Ishikawa (cell line): ENCODE measurements around the gene PINK1.

Experiments
- CEBPB ChIP-seq: IDR thresholded peaks from 2 replicates; pipeline ENCODE4 v1.6.1; 2012
- CREB1 ChIP-seq: IDR thresholded peaks from 2 replicates; pipeline ENCODE4 v1.6.1; 2012; ENCODE audit warnings: low read depth
- EGR1 ChIP-seq: IDR thresholded peaks from 2 replicates; pipeline ENCODE4 v1.6.1; 2012
- EP300 ChIP-seq: IDR thresholded peaks from 2 replicates; pipeline ENCODE4 v1.6.1; 2012; ENCODE audit warnings: borderline replicate concordance
- FOXM1 ChIP-seq: IDR thresholded peaks from 2 replicates; pipeline ENCODE4 v1.6.1; 2012; ENCODE audit warnings: low read depth, borderline replicate concordance
- RAD21 ChIP-seq: IDR thresholded peaks from 2 replicates; pipeline ENCODE4 v1.6.1; 2012; ENCODE audit warnings: low read depth
- TAF1 ChIP-seq: IDR thresholded peaks from 2 replicates; pipeline ENCODE4 v1.6.1; 2012; ENCODE audit warnings: low read depth, mild to moderate bottlenecking
- TCF12 ChIP-seq: IDR thresholded peaks from 2 replicates; pipeline ENCODE4 v1.6.1; 2012; ENCODE audit warnings: low read depth
- TEAD4 ChIP-seq: IDR thresholded peaks from 2 replicates; pipeline ENCODE4 v1.6.1; 2012
- YY1 ChIP-seq: IDR thresholded peaks from 2 replicates; pipeline ENCODE4 v1.6.1; 2012; ENCODE audit warnings: low read depth
- TF ChIP-seq, protein P1 (sequence below): IDR thresholded peaks from 2 replicates; pipeline ENCODE4 v1.6.1; 2012
- TF ChIP-seq, protein P2 (sequence below): IDR thresholded peaks from 2 replicates; pipeline ENCODE4 v1.6.1; 2012
- TF ChIP-seq, protein P3 (sequence below): IDR thresholded peaks from 2 replicates; pipeline ENCODE4 v1.6.1; 2012; ENCODE audit warnings: low read depth, mild to moderate bottlenecking

DNA sequence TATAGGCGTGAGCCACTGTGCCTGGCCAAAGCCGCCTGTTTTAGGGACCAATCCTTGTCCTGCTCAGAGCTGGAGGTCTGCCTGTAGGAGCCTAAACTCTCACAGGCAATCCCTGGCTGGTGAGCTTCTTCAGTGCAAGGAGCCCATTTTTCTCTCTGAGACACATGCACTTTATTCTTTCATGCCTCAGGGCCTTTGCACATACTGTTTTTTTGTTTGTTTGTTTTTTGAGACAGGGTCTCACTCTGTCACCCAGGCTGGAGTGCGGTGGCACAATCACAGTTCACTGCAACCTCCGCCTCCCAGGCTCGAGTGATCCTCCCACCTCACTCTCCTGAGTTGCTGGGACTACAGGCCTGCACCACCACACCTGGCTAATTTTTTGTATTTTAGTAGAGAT lies 21.6 kb upstream of the PINK1 start:
- TF ChIP-seq, protein P1, sequence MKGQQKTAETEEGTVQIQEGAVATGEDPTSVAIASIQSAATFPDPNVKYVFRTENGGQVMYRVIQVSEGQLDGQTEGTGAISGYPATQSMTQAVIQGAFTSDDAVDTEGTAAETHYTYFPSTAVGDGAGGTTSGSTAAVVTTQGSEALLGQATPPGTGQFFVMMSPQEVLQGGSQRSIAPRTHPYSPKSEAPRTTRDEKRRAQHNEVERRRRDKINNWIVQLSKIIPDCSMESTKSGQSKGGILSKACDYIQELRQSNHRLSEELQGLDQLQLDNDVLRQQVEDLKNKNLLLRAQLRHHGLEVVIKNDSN = no peak
- TF ChIP-seq CREB1 (no peak), EP300 (no peak), FOXM1 (no peak), TAF1 (no peak), EGR1 (no peak), RAD21 (no peak), YY1 (no peak), TCF12 (no peak), CEBPB (no peak), TEAD4 (no peak)
- TF ChIP-seq, protein P2, sequence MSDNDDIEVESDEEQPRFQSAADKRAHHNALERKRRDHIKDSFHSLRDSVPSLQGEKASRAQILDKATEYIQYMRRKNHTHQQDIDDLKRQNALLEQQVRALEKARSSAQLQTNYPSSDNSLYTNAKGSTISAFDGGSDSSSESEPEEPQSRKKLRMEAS = no peak
- TF ChIP-seq, protein P3, sequence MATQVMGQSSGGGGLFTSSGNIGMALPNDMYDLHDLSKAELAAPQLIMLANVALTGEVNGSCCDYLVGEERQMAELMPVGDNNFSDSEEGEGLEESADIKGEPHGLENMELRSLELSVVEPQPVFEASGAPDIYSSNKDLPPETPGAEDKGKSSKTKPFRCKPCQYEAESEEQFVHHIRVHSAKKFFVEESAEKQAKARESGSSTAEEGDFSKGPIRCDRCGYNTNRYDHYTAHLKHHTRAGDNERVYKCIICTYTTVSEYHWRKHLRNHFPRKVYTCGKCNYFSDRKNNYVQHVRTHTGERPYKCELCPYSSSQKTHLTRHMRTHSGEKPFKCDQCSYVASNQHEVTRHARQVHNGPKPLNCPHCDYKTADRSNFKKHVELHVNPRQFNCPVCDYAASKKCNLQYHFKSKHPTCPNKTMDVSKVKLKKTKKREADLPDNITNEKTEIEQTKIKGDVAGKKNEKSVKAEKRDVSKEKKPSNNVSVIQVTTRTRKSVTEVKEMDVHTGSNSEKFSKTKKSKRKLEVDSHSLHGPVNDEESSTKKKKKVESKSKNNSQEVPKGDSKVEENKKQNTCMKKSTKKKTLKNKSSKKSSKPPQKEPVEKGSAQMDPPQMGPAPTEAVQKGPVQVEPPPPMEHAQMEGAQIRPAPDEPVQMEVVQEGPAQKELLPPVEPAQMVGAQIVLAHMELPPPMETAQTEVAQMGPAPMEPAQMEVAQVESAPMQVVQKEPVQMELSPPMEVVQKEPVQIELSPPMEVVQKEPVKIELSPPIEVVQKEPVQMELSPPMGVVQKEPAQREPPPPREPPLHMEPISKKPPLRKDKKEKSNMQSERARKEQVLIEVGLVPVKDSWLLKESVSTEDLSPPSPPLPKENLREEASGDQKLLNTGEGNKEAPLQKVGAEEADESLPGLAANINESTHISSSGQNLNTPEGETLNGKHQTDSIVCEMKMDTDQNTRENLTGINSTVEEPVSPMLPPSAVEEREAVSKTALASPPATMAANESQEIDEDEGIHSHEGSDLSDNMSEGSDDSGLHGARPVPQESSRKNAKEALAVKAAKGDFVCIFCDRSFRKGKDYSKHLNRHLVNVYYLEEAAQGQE = no peak
